HepG2 (cell line): Measurements from ENCODE around the gene RRAS2.

Experiments
- BHLHE40 ChIP-seq: IDR thresholded peaks from 2 replicates; pipeline ENCODE4 v1.6.1; 2011; ENCODE audit warnings: low read length, improper control_type of control experiment
- EP300 ChIP-seq, 3 experiments: sonication (generic) in 1 of 3; formaldehyde crosslinking in 1 of 3; IDR thresholded peaks; 2 replicates each; pipeline versions ENCODE4 v1.5.1 to v1.6.1; 2011 to 2020; ENCODE audit warnings: low read depth in 2 of 3, low read length in 2 of 3, borderline replicate concordance in 1 of 3, improper control_type of control experiment in 1 of 3, mild to moderate bottlenecking in 1 of 3, missing genetic modification reagents in 1 of 3, moderate library complexity in 1 of 3
- GLI4 ChIP-seq: sonication (generic); formaldehyde crosslinking; IDR thresholded peaks from 2 replicates; pipeline ENCODE4 v1.5.1; 2020; ENCODE audit warnings: missing genetic modification reagents, mild to moderate bottlenecking, moderate library complexity, borderline replicate concordance
- HCFC1 ChIP-seq: fragments of 150-350 bp; IDR thresholded peaks from 2 replicates; pipeline ENCODE4 v1.6.1; 2014; ENCODE audit warnings: low read depth, low read length
- HNRNPL ChIP-seq: fragments of 200-400 bp; formaldehyde crosslinking; IDR thresholded peaks from 2 replicates; pipeline ENCODE4 v1.6.1; 2017; ENCODE audit warnings: mild to moderate bottlenecking, low read depth, low read length

DNA sequence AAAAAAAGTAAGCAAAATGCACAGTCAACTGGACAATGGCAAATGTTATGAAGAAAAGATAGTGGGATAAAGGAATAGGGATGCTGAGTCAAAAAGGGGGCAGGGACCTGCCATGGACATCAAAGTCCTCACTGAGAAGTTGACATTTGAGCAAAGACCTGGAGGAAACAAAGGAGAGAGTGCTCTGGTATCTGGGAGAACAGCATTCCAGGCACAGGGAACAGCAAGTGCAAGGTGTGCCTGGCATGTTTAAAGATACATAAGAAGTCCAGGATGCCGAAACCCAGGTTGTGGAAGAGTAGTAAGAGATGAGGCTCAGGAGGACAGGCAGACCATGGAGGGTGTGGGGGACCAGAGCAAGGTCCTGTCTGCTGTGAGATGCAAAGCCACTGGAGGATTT, 123.3 kb downstream of the RRAS2 start:
- TF ChIP-seq EP300 (IDR thresholded peaks at IDR 0.05; ENCODE audit: low read depth in 2 of 2, low read length in 2 of 2) (no peak), EP300 (CRISPR knock-in tag; IDR thresholded peaks at IDR 0.05; ENCODE audit: borderline replicate concordance) (no peak), HCFC1 (no peak), GLI4 (no peak), HNRNPL (no peak), BHLHE40 (no peak)
